GM19023 (cell line): ENCODE data around the gene UBR4.

Experiments used
- ATAC-seq: cut with Tn5 transposase; IDR thresholded peaks from one replicate; pipeline ENCODE4 v1.9.1; 2021; ENCODE audit warnings: mild to moderate bottlenecking, moderate library complexity; ENCODE audit not compliant: unreplicated experiment

The UBR4 gene

DNA sequence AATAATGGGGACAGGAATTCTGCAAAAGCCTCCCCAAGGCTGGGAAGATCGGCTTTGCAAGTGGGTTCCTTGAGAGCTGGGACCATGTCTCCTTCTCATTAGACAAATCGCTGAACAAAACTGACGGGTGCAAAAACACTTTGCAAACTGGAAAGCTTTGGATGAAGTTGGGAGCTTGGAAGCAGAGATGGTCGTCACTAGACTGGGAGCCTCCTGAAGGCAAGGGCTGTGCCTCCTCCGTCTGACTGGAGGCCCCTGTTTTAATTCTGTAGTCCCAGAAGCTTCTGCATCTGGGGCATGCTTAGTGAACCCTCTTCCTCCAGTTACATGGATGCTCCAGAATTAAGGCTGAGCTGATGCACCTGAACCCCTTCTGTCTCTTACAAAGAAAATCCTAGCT lies 171.3 kb downstream of the UBR4 start:
- ATAC-seq = no peak

DNA sequence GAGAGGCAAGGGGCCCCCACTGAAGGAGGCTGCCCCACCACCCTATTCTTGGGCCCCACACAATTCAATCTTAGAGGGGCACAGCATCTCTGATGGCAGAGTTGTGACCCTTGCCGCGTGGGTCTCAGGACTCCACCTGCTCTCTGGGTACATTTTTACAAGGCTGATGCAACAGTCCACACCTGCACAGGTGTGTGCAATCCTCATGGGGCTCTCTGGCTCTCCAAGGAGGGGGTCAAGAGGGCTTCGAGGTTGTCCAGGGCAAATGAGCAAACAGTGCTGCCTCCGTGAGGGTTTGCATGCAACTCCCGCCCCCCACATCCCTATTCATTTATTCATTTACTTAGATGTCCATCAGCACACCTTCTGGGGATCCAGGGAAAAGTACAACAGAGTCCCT lies 172.0 kb downstream of the UBR4 start:
- ATAC-seq = no peak

GRCh38 chr1:19037659-19038058 lies 172.4 kb downstream of the UBR4 start:
- no peak for ATAC-seq

GRCh38 chr1:19036813-19037605 lies 173.1 kb downstream of the UBR4 start:
- no peak for ATAC-seq

GRCh38 chr1:19036041-19036812 lies 173.8 kb downstream of the UBR4 start:
- ATAC-seq = no peak

GRCh38 chr1:19035377-19036040 lies 174.6 kb downstream of the UBR4 start:
- no peak for ATAC-seq

DNA sequence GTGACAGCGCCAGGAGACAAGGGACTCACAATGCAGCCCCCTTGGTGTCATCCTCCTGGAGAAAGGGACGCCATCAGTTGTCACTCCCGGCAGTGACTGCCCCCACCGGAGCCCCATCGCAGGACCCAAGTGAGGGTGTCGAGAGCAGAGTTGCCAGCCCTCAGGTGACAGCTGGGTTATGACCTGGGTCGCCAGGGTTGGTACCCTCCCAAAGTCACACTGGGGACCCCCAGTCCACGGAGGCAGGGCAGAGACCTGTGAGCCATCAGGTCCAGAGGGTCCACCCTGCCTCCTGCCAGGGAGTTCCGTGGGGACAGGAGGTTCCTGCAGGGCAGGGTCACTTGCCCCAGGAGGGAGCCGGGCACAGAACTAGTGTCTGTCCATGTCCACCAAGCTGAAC lies 175.3 kb downstream of the UBR4 start:
- ATAC-seq = no peak

GRCh38 chr1:19033926-19034680 lies 176.0 kb downstream of the UBR4 start:
- ATAC-seq = no peak

- ATAC-seq = no peak
These were observed 176.6 kb downstream of the UBR4 start for GRCh38 chr1:19033515-19033839.

GRCh38 chr1:19032701-19033514 lies 177.2 kb downstream of the UBR4 start:
- ATAC-seq = no peak

GRCh38 chr1:19032413-19032695 lies 177.7 kb downstream of the UBR4 start:
- ATAC-seq = no peak

GRCh38 chr1:19029191-19030085 lies 180.6 kb downstream of the UBR4 start:
- no peak for ATAC-seq

- ATAC-seq = no peak
These were observed 181.4 kb downstream of the UBR4 start for GRCh38 chr1:19028546-19029129.

DNA sequence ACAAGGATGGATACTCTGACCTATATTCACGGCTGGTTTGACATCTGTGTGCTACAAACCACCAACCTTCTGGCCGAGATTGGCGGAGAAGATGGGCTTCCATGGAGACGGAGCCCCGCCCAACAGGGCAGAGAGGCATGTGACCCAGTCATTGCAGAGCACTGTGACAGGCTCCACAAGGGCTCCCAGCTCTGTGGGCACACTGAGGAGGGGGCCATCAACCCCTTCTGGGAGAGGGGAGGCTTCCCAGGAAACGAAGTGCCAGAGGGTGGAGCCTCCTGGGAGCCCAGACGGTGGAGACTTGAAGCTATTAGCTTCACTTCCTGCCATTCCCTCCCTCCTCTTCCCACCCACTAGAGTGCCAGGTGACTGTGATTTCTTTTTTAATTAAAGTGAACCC lies 182.0 kb downstream of the UBR4 start:
- ATAC-seq = no peak
